Measurements from ENCODE around the gene UNC5B.
A peak's percentile ranks its signal among the peaks of the same experiment; 100 is the strongest.

UNC5B gene

DNA sequence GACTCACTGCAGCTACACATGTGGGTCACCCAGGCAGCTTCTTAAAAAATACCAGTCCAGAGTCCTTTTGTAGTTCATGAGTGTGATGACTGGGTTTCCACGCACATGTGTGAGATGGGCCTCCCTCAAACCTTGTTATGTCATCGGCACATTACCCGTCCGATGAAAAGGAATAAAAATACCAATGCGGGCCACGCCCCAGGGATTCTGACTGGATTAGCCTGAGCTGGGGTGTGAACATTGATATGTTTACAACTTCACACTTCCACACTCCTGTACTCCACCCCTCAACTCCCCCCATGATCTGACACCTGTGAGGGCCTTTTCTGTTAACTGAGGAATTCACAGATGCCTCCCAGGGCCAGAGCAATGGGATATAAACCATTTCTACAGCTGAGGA is 112.9 kb downstream of the UNC5B start:
- DNase-seq: no peak

DNA sequence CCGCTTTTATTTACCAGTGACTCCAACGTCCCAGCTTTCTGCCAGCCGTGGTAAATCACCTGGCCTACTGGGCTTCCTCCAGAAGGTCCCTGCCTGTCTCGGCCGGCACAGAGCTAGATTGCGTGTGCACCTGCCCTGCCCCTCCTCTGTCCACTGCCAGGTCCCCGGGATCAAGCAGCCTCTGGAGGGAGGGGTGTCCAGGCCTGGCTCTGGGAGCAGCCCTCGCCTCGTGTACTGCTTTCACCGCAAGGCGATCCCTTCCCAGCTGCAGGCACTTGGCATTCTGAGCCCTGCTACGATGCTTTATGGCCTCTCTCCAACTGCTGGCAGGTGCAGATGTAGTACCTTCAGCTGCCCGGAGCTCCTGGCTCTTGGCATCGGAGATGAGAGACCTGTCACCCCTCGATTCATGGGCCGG is 114.1 kb downstream of the UNC5B start:
- no peak for DNase-seq

DNA sequence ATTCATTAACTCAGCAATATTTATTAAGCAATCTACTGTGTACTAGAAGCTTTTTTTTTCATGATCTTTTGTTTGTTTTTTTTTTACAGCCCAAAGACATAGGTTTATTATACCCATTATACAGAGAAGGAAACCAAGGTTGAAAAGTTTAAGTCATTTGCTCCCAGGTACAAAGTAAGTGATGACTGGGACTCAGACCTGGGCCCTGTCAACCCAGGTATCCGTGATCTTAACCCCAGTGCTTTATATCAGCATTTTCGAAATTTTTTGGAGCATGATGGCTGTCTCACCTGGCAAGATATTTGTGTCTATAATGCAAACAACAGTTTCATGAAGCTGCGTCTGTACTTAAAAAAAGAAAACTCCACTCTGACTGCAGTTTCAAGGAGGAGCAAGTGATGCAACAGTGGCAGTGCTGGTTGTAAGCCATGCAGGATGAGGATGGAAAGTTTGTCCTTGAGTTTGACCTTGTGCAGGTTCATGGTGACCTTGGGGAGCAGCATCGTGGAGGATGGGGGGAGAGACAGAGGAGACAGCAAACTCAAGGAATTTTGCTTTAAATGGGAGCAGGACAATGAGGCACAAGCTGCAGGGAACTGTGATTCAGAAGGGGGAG is 118.5 kb downstream of the UNC5B start:
- no peak for DNase-seq

DNA sequence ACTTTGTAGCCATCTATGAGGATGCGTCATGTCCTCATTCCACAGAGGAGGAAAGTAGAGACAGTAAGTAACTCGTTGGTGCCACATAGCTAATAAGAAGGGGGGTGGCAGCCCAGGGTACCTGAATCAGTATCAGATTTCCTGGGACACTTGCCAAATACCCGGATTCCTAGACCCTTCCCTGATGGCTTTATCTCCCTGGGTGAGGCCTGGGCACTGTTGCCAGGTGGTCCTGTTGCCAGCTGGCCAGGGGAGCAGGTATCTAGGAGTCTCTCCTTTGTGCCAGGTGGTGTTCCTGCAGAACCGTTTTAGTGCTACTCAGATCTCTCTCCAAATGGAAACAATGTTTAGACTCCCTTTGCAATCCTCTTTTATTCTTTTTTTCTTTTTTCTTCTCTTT is 119.4 kb downstream of the UNC5B start:
- DNase-seq: no peak

DNA sequence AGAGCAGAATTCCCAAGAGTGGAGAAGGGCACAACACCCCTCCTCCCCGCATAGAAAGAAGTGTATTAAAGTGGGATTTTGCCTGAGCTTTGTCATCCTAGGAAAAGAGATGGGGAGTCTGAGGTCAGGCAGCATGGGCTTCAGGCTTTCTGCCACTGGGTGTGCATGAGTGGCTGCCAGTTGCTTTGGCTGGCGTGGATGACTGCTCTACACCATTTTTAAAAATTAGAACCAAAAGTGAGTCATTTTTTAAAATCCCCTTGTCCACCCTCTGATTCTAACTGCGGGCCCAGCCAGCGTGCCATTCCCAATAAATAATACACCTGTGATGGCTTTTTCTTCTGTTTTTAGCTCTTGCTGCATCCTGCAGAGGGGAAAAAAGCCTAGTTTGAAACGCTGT is 120.1 kb downstream of the UNC5B start:
- DNase-seq: no peak

DNA sequence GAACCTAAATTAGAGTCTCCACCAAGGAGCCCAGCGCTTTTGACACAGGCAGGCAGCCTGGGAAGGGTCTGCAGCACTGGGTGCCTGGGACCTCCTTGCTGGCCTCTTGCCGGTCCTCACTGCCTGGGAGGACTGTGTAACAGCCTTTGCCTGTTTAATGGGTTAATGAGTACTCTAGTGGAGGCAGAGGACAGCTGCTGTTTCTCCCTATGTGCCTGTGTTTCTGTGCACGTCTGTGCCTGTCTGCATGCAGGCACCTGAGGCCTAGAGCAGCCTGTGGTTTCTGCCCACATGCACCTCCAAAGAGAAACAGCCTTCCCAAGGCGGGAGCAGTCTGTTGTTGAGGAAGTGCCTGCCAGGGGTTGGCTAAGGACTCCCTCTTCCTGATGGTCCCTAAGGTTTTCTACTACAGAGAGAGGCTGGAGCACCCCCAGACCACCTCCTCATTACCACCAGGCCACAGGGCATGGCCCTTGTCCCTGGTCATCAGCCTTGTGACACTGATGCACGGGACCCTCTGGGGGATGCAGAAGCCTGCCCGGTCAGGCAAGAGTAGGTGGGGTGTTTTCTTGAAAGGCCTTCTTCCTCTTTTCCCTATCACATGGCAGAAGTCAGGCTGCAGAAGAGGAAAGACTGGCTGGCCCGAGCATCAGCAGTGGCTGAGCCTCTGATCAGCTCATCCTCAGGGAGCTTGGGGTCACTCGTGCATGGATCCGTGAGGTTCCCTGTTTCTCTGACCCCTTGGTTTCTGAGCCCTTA is 120.9 kb downstream of the UNC5B start:
- DNase-seq: peak in 1 of 2 donors; percentile 7

DNA sequence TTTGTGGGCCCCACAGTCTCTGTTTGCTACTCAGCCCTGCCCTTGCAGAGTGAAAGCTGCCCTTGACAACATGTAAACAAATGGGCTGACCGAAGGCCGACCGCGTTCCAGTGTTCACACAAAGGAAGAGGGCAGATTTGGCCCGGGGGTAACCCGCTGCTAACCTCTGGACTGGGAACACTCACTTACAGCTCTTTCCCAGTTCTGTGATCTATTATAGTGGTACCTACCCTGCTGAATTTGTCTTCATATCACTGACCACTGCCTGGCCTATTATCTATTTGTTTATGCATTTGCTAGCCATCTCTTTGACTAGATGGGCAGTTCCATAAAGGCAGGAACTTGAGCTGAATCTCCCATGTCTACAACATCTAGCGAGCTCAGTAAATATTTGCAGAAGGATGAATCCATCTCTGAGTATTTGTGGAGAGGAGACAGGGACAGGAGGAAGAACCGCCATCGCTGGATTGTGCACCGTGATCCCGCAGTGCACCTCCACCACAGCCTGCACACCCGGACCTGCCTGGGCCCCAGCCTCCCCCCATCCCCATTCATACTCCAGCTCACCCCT is 121.9 kb downstream of the UNC5B start:
- no peak for DNase-seq

DNA sequence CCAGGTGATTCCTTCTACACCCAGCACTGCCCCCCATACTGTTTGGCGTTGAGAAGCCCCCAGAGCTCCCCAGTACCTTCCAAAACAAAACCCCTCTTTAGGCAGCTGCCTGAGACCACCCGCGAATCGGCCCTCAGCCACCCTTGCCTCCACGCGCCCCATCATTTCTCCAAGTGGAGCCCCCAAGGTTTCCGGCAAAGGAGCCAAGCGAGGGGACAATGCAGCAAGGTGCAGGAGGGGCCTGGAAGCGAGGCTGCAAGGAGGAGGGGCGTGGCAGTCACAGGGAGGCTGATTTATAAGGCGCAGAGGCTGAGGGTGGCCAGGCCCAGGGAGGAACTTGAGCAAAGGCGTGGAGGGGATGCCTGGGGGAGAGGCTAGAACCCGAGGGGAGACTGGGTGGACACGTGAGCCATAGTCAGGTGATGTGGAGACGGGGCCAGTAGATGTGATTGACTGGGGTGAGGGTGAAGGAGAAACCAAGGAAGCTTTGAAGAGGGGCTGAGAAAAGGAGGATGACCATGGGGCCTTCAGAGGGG is 122.9 kb downstream of the UNC5B start:
- no peak for DNase-seq

DNA sequence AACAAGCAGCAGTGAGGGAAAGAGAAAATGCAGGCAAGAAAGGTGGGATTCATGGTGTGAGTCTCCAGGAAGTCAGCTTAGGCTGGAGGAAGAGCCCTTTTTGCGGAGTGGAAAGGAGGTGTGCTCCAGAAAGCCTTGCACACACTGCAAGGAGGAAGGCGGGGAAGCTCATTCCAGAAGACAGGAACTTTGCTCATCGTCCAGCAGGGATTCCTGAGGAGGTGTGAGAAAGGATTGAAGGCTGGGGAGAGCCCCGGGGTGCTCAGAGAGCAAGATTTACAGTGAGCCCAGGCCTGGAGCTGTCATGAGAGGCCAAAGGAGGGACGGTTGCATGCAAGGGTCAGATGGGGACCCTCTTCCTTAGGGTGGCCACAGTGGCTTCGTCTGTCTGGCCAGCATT is 124.3 kb downstream of the UNC5B start:
- no peak for DNase-seq

DNA sequence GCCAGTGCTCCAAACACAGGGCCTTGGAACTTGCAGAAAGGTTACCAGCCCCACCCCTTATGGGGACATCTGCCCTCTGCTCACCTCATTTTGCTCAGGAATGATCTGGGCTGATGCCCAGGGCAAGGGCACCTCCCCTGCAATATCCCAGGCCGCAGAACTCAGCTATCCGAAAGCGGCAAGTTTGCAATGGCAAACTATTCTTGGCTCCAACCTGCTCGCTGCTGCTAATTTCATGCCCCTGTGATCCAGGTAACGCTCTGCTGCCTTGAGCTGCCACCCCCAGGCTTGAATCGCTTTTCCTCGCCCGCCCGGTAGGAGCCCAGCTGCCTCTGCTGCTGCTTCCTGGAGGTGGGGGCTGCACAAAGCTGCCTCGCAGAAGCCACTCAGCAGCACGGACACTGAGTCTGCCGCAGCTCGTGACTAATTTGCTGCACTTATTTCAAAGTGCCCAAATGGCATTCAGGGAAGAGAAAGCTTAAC is 124.9 kb downstream of the UNC5B start:
- DNase-seq: no peak

DNA sequence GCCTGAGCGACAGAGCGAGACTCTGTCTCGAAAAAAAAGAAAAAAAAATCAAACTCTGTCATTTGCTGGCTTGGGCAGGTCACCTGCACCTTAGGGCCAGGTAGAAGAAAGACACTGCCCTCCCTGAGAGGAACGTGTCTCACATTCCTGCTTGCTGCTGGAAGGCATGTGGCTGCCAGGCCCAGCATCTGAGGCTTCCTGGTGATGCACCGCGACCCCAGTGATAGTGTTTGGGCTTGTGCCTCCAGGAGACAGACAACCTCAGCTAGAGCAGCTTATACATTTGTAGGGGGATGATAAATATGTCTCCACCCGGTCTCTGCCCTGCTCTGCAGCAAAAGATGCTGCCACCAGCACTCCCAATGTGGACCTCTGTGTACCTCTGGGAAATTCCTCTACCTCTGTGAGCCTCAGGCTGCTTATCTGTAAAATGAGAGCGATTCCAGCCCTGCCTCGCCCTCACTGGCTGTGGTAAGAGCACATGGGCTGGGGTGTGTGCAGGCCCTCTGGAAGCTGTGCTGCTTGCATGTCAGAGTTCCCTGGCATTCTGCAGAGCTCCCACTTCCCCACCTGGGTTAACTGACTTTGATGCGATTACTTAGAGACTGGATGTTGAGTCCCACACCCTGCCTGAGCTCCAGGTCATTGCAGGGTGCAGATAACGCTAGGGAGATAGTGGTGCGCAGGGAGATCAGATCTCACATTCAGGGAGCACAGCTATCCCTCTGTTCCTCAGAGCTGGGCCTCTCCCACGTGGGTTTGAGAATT is 126.5 kb downstream of the UNC5B start:
- no peak for DNase-seq

DNA sequence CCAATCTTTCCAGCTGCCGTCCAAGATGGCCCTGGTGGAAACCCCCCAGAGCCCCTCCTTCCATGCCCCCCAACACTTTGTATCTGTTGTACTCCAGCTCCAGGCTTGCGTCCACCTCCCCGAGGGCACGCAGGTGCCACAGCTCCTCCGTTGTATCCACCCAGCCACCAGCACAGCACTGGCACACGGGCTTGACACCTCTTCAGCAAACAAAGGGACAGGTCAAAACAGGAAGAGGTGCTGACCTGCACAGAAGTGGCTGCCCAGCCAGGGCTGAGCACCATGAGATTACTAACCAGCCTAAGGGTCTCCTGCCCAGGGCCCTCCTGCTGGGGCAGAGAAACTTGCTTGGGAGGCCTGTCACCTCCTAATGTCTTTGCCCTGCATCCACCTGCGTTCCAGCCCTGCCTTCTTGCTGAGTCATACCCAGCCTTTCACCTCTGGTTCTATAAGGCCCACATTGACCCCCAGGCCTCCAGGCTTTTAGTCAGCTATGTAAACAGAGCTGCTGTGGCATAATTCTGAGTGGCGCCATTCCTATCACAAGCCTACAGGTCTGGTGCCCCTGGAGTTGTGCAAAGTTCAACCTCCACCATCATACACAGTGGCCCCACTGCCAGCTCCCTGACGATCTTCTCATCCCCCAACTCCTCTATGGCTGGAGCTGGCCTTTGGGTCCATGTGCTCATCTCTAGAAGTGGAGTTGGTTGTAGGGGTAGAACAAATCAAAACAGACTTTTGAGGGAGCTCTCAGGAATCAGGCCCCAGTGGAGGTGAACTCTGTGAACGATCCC is 127.6 kb downstream of the UNC5B start:
- no peak for DNase-seq

DNA sequence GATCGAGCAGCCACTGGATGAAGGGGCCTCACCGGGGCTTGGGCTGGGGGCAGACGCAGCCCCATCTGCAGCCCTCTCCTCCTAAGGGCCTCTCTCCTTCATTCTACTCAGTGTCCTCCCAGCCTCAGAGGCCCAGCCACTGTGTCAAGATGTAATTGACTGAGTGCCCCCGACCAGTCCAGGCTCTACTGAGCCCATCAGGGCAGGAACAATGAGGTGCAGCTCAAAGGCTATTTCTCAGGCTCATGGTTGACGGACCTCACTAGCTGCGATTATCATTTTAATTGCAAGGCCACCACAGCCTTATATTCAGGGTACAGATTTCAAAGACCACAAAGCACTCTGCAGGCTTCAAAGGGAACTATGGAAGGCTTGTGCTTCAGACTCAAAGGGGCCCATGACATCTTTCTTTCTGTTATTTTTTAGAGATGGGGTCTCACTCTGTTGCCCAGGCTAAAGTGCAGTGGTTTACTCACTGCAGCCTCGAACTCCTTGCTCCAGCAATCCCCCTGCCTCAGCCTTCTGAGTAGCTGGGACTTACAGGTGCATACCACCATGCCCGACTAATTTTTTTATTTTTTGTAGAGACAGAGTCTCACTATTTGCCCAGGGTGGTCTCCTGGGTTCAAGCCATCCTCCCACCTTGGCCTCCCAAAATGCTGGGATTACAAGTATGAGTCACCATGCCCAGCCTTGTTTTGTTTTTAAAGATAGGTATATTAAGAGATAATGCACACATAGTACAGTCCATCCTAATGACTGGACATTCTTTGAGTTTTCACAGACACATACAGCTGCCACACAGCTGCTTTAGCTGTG is 130.4 kb downstream of the UNC5B start:
- no peak for DNase-seq

DNA sequence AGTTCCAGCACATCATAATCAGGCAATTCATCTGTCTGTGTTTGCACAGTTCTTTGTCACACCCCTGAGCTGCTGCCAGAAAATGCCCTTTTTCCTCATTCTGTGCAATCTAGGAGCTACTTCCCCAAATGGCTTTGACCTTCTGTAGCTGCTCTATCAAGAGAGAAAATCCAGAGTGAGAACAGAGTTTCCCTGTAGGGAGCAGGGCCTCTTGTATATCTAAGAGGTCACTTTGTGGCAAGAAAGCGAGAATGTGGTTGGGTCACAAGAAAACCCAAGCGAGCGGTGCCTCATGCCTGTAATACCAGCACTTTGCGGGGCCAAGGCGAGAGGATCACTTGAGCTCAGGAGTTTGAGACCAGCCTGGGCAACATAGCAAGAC is 131.0 kb downstream of the UNC5B start:
- peak in 1 of 2 donors; percentile 13 for DNase-seq

DNA sequence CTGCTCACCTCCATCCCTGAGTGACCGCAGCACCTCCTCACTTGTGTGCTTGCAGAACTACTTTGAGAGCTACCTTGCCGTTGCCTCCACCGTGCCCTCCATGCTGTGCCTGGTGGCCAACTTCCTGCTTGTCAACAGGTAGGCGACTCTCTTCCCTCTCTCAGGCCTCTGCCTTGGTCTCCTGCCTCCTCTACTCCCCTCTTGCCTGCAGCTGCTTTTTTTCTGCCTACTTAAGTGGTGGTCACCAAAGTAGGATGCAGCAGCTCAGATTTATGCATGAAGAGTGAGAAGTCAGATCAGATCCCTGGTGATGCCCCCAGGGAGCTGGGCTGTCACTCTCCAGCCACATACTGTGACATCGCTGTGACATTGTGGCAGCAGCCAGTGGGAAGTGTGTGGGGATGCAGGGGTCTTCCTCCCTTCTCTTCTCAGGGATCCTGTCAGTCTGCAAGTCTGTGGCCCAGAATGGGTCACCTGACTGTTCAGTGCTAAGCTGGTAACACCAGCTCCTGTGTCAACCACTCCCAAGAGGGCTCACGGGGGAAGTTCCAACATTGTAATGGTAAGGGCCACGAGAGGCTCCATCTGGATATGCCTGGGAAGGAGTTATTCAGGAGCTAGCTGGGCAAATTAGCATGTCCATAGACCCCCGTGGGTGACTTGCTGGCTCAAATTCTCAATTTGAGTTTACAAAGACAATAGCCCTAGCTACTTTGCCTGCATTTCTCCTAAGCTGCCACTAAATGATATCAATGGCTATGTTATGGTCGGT is 132.0 kb downstream of the UNC5B start:
- DNase-seq: no peak

DNA sequence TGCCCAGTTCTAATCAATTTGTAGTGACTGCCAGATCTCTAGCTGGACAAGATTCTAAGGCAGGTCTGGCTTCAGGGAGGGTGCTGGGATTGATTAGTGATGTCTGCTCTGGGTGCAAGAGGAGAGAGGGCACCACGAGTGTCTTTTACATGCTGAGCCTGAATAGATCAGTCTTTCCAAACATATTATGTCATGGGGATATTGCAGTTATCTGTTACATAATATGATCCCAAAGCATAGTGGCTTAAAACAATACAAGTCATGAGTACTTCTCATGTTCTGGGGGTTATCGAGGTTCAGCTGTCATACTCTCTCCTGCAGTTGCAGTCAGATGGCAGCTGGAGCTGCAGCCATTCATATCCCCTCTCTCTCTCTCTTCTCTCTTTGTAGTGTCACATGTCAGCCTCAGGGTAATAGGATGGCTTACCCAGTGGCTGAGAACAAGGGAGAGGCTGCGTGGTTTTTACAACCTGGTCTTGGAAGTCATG is 132.7 kb downstream of the UNC5B start:
- no peak for DNase-seq

DNA sequence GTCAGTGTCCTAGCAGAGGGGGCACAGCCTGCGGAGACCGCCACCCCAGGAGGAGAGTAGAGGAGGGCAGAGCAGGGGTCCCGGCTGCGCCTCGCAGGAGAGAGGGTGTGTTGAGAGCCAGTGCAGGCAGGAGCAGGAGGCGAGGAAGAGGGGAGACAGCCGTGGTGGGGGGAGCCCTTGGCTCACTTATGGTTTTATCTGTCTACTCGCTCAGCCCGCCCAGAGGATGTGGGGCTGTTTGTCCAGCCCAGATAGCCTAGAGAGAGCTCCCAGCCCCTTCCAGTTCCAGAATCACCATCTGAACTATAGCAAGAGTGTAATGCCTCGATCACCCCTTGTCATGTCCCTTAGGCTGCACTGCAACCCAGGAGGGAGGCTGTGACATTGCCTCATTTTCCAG is 133.3 kb downstream of the UNC5B start:
- DNase-seq: no peak

DNA sequence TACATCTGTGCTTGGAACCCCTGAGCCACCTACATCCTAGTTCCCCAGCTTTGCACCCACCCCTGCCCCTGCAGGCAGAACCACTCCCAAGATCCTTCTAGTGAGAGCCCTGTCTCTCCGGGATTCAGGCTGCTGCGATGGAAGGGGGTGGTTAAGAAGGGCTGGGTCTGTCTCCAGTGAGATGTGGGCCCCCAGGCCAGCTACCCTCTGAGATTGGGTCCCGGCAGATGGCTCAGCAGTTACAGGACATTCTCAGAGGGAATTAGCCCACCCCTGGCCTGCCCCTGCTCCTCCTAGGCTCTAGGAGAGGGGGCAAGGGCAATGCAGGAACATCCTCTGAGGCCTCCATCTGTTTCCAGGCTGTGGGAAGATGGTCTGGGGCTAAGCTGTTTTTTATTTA is 134.4 kb downstream of the UNC5B start:
- no peak for DNase-seq

DNA sequence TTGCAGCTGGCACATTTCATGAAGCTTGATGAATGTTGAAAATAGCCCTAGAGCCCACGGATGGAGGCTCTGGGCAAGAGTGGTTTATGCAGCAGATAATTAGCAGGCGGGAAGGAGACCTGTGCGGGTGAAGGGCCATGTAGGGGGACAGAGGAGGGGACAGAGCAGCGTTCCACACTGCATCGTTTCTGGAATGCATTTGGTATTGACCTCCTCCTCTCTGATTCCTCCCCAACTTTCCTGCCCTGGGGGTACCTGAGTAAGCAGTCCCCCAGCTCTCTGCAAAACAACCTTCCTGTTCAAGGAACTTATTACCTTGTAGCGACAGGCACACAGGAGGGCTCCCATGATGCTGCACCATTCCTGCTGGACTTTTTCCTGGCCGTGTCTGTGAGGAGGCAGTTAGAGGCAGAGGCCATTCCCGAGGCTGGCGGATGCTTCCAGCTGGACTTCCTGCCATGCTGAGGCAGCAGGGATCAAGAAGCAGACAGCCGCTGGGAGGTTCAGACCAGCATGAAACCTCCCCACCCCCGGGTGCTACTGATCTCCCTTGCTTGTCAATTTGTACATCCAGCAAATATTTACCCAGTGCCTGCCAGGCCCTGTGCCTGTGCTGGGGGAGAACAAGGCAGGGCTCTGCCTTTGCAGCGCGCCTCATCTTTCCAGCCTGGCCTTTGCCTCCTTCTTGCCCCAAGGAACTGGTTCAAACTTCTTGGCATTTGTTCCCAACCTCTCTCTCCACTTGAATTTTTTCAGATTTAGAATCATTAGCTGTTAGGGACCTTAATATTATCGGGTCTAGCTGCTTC is 135.4 kb downstream of the UNC5B start:
- no peak for DNase-seq

DNA sequence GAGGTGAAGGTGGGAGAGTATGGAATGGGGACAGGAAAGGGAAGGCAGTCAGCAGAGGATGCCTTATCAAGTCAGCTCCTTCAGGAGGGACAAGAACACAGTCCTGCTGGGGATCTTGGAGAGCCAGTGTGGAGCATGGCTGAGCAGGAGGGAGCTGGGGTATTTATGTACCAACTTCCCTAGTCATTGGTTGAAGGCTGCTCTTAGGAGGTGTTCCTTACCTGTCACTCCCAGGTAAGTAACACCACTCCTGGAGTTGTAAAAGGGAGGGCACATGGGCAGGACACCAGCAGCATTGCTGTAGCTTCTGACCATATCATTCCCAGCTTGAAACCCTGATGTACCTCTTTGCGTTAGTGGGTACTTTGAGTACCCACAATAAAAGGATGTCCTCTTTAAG is 136.5 kb downstream of the UNC5B start:
- DNase-seq: no peak
